Psoas muscle (tissue), 8 donors: Measurements from ENCODE around the gene ATOH7. TPM values are rescaled to one million over a fixed set of nuclear protein-coding genes. Genes with fewer than 3 reads are reported as not detected.

ENCODE experiments used
- ATAC-seq, 4 donors: fragments of 200-7000 bp; cut with Tn5 transposase; one replicate each; pipeline ENCODE4 v1.9.1; 2020; ENCODE audit warnings: moderate library complexity in 3 of 4, mild to moderate bottlenecking in 2 of 4
- DNase-seq, 2 donors: peaks; one replicate each; pipeline ENCODE4 v3.0.0-alpha.2; 2020
- H3K27ac ChIP-seq: fragments of 200-600 bp; one replicate; pipeline ENCODE4 v1.8.0; 2022
- H3K27me3 ChIP-seq, 3 donors: fragments of 200-600 bp in 1 of 3; one replicate each; pipeline versions ENCODE4 v1.6.1 to v1.8.0; 2013 to 2022; ENCODE audit warnings: low read length in 2 of 3, mild to moderate bottlenecking in 2 of 3, moderate library complexity in 1 of 3; ENCODE audit not compliant: insufficient read depth in 3 of 3
- H3K36me3 ChIP-seq, 2 donors: fragments of 200-600 bp in 1 of 2; one replicate each; pipeline versions ENCODE4 v1.6.1 to v1.8.0; 2013 to 2022; ENCODE audit warnings: low read depth in 1 of 2, mild to moderate bottlenecking in 1 of 2, moderate library complexity in 1 of 2; ENCODE audit not compliant: insufficient read depth in 1 of 2
- H3K4me1 ChIP-seq: fragments of 200-600 bp; one replicate; pipeline ENCODE4 v1.8.0; 2022
- H3K4me3 ChIP-seq: fragments of 200-600 bp; one replicate; pipeline ENCODE4 v1.8.0; 2022; ENCODE audit warnings: mild to moderate bottlenecking
- H3K9me3 ChIP-seq: fragments of 200-600 bp; one replicate; pipeline ENCODE4 v1.8.0; 2022
- WGBS, 3 donors: extraction: QIAGEN DNeasy Blood & Tissue Kit; methylation state at CpG; one replicate each; pipeline versions ENCODE4 v1.1.6 to v1.1.7; 2013; 5-methylcytosine and 5-hydroxymethylcytosine counted together
- intact Hi-C, 2 donors: fragments of 100-400 bp; cut with DNase I; formaldehyde crosslinking; loops; one replicate each; pipeline versions ENCODE4 v1.11.0 to v1.14.2; 2022
- polyA plus RNA-seq, 3 donors: library from polyadenylated mRNA; stranded (reverse); fragments of 200-250 nt; gene quantifications; one replicate each; pipeline ENCODE4 v1.2.3, GENCODE V29; 2013
- total RNA-seq, 4 donors: library from RNA; stranded (reverse); fragmentation: NEBNext Ultra II Directional in 2 of 4; extraction: Animal tissue kit (Norgen Biotek cat#: 25700) in 2 of 4; gene quantifications; one replicate each; pipeline versions ENCODE4 v1.2.1 to v1.2.4, GENCODE V29; 2021 to 2023
- TF ChIP-seq, protein P1 (sequence below): fragments of 200-600 bp; IDR thresholded peaks from one replicate; pipeline ENCODE4 v1.8.0; 2022; ENCODE audit warnings: antibody characterized with exemption
- donor health status: healthy with polysubstance abuse.
- donor health status: DM: no; HTN: no; CAD: no; lungs with moderate emphysema.
- donor health status: Bipolar disorder and iron deficiency.
- donor health status: healthy.
- donor health status: DM: yes; HTN: yes; CAD: no.
- donor health status: DM: no; HTN: no; CAD: no.
- donor health status: DM: no; HTN: no; CAD: no.
- donor health status: DM: yes; HTN: yes; CAD: no.

Gene ATOH7
- total and polyA plus RNA-seq, 7 donors, result 0.17 TPM; not detected in 6

DNA sequence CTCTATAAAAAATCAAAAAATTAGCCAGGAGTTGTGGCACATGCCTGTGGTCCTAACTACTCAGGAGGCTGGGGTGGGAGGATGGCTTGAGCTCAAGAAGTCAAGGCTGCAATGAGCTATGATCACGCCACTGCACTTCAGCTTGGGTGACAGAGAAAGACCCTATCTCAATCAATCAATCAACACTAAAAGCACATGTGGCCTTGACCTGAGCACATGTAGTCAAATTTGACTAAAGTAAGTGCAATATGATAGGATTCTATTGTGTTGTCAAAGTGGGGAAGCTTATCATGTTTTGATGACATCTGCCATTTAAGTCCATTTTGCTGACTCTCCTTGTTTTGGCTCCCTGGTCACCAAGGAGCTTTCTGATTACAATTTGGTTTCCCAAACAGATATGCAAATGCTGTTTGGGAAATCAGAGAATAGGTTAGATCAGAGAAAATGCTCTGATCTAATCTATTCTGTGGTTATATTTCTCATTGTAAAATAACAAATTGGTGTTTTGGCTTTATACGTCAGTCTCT lies 43.8 kb upstream of the ATOH7 start:
- 71 to 89% (median 82%) methylated on average over 2 of the region's 2 CpGs for whole genome bisulfite sequencing, 3 donors
- H3K4me3 ChIP-seq, result no peak overlapping the region
- H3K9me3 ChIP-seq, result no peaks in the 10 kb centered on the region
- DNase-seq (no peak), ATAC-seq (no peak)
- H3K27me3 ChIP-seq, result no peaks in the 10 kb centered on the region
- H3K4me1 ChIP-seq, result no peaks in the 10 kb centered on the region
- H3K27ac ChIP-seq, result no peak overlapping the region
- no peaks in the 10 kb centered on the region for H3K36me3 ChIP-seq
- TF ChIP-seq, protein P1, sequence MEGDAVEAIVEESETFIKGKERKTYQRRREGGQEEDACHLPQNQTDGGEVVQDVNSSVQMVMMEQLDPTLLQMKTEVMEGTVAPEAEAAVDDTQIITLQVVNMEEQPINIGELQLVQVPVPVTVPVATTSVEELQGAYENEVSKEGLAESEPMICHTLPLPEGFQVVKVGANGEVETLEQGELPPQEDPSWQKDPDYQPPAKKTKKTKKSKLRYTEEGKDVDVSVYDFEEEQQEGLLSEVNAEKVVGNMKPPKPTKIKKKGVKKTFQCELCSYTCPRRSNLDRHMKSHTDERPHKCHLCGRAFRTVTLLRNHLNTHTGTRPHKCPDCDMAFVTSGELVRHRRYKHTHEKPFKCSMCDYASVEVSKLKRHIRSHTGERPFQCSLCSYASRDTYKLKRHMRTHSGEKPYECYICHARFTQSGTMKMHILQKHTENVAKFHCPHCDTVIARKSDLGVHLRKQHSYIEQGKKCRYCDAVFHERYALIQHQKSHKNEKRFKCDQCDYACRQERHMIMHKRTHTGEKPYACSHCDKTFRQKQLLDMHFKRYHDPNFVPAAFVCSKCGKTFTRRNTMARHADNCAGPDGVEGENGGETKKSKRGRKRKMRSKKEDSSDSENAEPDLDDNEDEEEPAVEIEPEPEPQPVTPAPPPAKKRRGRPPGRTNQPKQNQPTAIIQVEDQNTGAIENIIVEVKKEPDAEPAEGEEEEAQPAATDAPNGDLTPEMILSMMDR, result no peak
- intact Hi-C loops, result no loop called here

DNA sequence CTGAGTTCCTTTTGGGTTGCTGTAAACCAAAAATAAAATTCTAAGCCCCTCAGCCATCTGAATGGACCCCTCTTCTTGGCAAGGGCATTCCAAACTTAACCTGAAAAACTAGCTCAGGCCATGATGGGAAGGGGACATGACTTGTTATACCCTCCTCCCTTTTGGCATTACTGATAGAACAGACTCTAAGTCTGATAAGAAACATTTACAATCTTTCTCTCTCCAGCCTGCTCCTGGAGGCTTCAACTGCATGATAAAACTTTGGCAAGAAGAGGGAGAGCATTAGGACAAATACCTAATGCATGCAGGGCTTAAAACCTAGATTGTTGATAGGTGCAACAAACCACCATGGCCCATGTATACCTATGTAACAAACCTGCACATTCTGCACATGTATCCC lies 40.9 kb upstream of the ATOH7 start:
- H3K27me3 ChIP-seq, result no peaks in the 10 kb centered on the region
- TF ChIP-seq, protein P1, result no peak
- H3K4me3 ChIP-seq, result no peak overlapping the region
- ATAC-seq (no peak), DNase-seq (no peak)
- intact Hi-C loops, result no loop called here
- no peak overlapping the region for H3K27ac ChIP-seq
- H3K4me1 ChIP-seq, result no peaks in the 10 kb centered on the region
- no peaks in the 10 kb centered on the region for H3K36me3 ChIP-seq
- no peaks in the 10 kb centered on the region for H3K9me3 ChIP-seq

DNA sequence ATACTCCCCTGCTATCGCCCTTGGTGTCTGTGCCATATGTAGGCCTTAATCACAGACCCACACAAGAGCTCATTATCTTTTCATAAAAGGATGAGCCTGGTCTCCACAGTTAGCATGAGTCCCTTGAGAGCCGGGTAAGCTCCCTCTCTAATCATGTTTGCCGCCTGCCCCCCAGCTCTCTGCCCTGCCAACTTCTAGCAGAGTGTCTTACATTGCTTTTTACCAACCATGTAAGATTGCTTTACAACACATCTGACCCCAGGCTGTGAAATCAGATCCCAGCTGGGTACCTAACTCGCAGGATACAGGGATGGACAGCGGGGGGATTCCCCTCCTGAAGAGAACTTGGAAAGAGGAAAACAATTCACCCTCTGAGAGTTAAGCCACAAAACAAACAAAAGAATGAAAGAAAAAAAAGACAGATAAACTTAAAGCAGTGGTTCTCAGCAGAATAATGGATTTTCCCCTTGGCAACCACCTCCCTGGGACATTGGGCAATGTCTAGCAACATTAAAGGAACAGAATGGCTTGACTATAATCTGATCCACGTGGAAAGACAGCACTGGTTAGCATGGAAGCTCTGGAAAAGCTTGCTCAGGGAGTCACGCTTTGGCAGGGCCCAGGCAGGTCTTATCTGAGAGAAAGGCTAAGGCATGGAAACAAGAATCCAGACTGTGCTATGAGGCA lies 39.4 kb upstream of the ATOH7 start:
- WGBS, 3 donors, result 53 to 61% (median 56%) methylated on average over 7 of the region's 7 CpGs
- Histone ChIP-seq H3K27ac (no peak overlapping the region), H3K4me1 (no peaks in the 10 kb centered on the region), H3K4me3 (no peak overlapping the region), H3K9me3 (no peaks in the 10 kb centered on the region), H3K27me3 (no peaks in the 10 kb centered on the region), H3K36me3 (no peaks in the 10 kb centered on the region)
- intact Hi-C loops, result no loop called here
- no peak for DNase-seq
- TF ChIP-seq, protein P1, result no peak
- no peak for ATAC-seq

DNA sequence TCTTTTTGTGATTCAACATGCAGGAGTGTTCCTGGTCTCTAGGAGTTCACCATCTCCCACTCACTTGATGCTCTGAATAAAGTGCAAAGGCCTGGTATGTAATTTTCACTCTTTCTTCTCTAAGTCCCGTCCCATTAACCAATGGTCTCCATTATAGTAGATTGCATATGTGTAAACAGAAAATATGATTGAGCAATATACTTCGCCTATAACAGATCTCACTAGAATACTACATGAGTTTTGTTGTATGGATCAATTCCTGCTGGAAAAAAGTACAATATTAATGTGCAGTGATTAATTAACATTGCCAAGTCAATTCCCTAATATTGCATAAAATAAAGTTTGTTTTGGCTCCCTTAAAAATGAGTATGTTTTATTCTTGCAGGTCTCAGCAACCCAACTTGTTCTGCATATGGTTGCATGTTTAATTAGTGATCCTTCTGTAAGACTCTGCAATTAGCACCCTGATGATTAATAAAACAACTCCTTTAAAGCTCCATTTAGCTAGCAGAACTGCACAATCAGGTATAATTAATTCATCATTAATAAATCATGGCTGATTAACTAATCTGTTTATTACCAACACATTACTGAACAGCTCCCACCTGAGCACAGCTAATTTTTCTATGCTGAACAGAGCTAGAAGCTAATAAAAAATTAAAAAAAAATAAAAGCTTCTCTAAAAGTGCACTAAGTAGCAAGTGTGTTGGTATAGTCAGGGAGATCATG lies 37.8 kb upstream of the ATOH7 start:
- no peaks in the 10 kb centered on the region for H3K36me3 ChIP-seq
- H3K4me3 ChIP-seq, result no peak overlapping the region
- 90 to 94% (median 92%) methylated on average over 2 of the region's 2 CpGs for WGBS, 3 donors
- TF ChIP-seq, protein P1, result no peak
- H3K9me3 ChIP-seq, result no peaks in the 10 kb centered on the region
- no peaks in the 10 kb centered on the region for H3K27me3 ChIP-seq
- intact Hi-C loops, result no loop called here
- DNase-seq (no peak), ATAC-seq (no peak)
- no peaks in the 10 kb centered on the region for H3K4me1 ChIP-seq
- H3K27ac ChIP-seq, result no peak overlapping the region
